GM10266 (cell line): ENCODE measurements around the gene KDM2A.

Experiments
- DNase-seq: peaks from one replicate; pipeline ENCODE4 v3.0.0; 2012; ENCODE audit errors: extremely low spot score
- TF ChIP-seq, protein P1 (sequence below): IDR thresholded peaks from 2 replicates; pipeline ENCODE4 v1.5.1; 2012; ENCODE audit warnings: mild to moderate bottlenecking, low read depth; ENCODE audit not compliant: control insufficient read depth, insufficient read depth; ENCODE audit errors: missing control alignments

Gene KDM2A

DNA sequence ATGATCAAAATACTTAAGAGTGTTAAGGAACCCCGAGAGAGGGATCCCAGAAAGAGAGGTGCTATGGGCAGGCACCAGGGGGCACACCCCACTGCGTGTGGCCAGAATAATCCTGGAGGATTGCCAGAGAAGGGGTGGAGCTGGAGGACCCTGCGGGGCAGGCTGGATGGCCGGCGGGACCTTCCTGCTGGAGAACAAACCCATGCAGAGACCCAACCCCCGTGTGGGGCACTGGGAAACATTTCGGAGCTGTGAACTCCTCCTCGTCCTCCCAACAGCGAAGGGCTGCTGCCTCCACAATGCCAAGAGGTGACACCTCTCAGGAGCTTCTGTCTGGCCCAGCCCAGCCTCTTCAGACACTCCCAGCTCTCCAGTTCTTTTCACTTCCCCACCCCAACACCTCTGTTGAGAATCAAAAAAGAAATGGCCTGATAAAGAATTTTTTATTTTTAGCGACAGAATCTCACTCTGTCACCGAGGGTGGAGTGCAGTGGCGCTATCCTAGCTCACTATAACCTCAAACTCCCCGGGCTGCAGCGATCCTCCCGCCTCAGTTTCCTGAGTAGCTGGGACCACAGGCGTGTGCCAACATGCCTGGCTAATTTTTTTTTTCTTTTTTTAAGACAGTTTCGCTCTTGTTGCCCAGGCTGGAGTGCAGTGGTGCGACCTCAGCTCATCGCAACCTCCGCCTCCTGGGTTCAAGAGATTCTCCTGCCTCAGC is 36.8 kb upstream of the KDM2A start:
- no peak for DNase-seq
- TF ChIP-seq, protein P1, sequence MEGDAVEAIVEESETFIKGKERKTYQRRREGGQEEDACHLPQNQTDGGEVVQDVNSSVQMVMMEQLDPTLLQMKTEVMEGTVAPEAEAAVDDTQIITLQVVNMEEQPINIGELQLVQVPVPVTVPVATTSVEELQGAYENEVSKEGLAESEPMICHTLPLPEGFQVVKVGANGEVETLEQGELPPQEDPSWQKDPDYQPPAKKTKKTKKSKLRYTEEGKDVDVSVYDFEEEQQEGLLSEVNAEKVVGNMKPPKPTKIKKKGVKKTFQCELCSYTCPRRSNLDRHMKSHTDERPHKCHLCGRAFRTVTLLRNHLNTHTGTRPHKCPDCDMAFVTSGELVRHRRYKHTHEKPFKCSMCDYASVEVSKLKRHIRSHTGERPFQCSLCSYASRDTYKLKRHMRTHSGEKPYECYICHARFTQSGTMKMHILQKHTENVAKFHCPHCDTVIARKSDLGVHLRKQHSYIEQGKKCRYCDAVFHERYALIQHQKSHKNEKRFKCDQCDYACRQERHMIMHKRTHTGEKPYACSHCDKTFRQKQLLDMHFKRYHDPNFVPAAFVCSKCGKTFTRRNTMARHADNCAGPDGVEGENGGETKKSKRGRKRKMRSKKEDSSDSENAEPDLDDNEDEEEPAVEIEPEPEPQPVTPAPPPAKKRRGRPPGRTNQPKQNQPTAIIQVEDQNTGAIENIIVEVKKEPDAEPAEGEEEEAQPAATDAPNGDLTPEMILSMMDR: no peak

DNA sequence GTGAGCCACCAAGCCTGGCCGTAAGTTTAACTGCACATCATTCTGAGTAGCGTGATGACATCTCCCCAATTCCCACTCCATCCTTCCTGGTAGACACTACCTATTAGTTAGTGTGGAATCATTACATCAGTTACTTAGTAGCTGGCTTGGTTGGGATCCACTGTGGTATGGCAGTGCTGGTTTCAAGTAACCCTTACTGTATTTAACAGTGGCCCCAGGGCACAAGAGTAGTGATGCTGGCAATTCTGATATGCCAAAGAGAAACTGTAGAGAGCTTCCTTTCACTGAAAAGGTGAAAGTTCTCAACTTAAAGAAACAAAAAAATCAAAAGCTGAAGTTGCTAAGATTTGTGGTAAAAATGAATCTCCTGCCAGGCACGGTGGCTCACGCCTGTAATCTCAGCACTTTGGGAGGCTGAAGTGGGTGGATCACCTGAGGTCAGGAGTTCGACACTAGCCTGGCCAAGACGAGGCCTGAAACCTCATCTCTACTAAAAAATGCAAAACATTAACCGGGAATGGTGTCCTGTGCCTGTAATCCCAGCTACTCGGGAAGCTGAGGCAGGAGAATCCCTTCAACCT is 35.2 kb upstream of the KDM2A start:
- TF ChIP-seq, protein P1: no peak
- DNase-seq: no peak

DNA sequence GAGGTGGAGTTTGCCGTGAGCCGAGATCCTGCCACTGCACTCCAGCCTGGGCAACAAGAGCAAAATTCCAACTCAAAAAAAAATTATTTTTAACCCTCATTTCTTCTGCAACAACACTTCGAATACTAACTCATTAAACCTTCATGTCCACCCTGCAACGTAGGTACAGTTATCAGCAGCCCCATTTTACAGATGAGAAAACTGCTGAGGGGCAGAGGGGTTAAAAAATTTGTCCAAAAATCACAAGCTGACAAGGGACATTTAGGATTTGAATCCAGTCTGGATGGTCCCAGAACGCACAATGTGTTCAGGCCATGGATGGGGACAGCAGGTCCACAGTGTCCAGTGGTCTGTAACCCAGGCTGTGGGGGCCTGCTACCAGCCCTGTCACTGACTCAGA is 33.4 kb upstream of the KDM2A start:
- TF ChIP-seq, protein P1: no peak
- no peak for DNase-seq

DNA sequence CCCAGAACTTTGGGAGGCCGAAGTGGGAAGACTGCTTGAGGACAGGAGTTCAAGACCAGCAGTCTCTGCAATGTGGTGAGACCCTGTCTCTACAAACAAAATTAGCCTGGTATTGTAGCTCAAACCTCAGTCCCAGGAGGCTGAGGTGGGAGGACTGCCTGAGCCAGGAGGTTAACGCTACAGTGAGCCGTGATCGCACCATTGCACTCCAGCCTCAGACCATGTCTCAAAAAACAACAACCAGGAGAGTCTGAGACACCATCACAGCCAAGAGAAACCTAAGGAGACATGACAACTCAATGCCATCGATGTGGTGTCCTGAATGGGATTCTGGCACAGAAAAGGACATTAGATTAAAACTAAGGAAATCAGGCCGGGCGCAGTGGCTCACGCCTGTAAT is 28.3 kb upstream of the KDM2A start:
- no peak for DNase-seq
- TF ChIP-seq, protein P1: no peak

DNA sequence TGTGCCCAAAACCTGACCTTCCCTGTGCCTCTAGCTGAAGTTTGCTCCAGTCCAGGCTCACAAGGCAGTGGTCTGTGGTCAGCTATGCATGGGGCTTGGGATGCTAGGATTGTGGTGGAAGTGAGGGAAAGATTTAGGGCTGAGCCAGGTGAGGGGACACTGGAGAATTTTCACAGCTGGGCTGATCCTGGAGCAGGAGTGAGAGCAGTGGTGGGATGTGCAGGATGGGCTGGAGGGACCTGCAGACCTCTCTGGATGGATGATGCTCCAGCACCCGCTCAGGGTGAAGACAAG is 23.9 kb upstream of the KDM2A start:
- no peak for DNase-seq
- TF ChIP-seq, protein P1: no peak

DNA sequence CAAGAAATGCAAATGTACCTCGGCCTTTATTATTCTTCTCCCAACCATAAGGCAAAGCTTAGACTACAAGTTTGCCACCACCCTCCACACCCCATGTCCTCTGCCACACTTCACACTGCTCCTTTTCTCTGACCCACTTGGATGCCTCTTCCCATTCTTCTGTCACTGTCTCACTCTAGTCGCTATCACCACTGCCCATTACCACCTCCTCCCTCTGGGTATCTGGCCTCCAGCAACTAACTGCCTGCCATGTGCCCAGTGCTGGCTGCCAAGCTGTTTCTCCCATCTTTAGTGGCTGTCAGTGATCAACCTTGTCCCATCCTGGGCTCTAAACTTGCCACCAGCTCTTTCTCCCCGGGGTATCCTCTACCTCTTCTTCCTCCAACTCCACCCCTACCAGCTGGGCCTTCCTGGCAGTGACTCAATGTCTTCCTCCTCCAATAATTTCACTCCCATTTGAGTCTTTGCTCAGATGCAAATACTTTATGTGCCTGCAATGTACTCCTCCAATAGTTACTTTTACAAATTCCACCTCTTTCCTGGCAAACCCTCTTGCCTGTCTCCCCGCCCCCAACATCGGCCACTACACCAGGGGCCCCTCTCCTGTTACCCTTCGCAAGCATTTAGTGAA is 20.1 kb upstream of the KDM2A start:
- TF ChIP-seq, protein P1: no peak

DNA sequence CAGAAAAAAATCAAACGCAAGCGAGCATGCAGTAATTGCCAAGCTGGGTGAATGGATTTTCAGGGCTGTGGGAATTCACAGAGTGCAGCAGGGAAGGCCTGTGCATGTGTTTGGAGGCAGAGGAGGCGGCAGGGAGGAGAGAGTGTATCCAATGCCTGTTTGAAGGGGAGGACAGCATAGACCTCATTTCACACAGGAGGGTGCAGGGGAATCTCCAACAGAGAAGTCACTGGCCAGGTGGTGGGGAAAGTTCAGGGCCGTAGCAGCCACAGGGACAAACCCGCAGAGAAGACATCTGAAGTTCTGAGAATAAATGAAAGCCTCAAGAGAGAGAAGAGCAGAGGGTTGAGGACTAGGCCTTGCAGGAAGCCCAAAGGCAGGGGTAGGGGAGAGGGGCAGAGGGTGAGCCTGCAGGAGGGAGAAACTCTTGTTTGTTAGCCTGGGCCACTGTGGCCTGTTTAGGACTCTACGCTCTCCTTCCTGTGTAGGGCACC is 19.2 kb upstream of the KDM2A start:
- TF ChIP-seq, protein P1: no peak
- peak; percentile 66 for DNase-seq

More for the DNA sequence above, 20.1 kb upstream of the KDM2A start:
- no peak for DNase-seq
